Chondrocyte (in vitro differentiated cells): ENCODE measurements around the gene C1orf216. TPM values are rescaled to one million over a fixed set of nuclear protein-coding genes. Genes with fewer than 3 reads are reported as not detected.

Experiments used
- DNase-seq: peaks from one replicate; pipeline ENCODE4 v3.0.0; 2021; ENCODE audit warnings: mixed read lengths, low spot score
- H3K27ac Mint-ChIP-seq: one replicate; pipeline ENCODE4 v1.8.0; 2021; ENCODE audit warnings: mild to moderate bottlenecking, moderate library complexity, mixed read lengths; ENCODE audit not compliant: unreplicated experiment
- H3K27me3 Mint-ChIP-seq: 2 replicates; pipeline ENCODE4 v1.8.0; 2021; ENCODE audit warnings: low read depth, mixed read lengths
- H3K36me3 Mint-ChIP-seq: 2 replicates; pipeline ENCODE4 v1.8.0; 2021; ENCODE audit warnings: low read depth, mixed read lengths
- H3K4me1 Mint-ChIP-seq: 2 replicates; pipeline ENCODE4 v1.8.0; 2021; ENCODE audit warnings: low read depth, mild to moderate bottlenecking, mixed read lengths
- H3K4me3 Mint-ChIP-seq: one replicate; pipeline ENCODE4 v1.8.0; 2021; ENCODE audit warnings: mild to moderate bottlenecking, moderate library complexity, mixed read lengths; ENCODE audit not compliant: unreplicated experiment
- H3K9me3 Mint-ChIP-seq: 2 replicates; pipeline ENCODE4 v1.8.0; 2021; ENCODE audit warnings: low read depth, mixed read lengths
- long read RNA-seq: library from polyadenylated mRNA; stranded (forward); transcript quantifications from one replicate; pipeline ENCODE4 v2.0.0, GENCODE V29; 2021
- total RNA-seq: library from RNA; stranded (reverse); gene quantifications from 3 replicates; pipeline ENCODE4 v1.2.1, GENCODE V29; 2021
- TF ChIP-seq, protein P1 (sequence below): fragments of 200-600 bp; sonication (generic); IDR thresholded peaks from 2 replicates; pipeline ENCODE4 v1.5.0; 2021; ENCODE audit warnings: antibody characterized with exemption, mild to moderate bottlenecking, moderate library complexity

Gene C1orf216
- total RNA-seq = 23.2 to 26.1 TPM (median 24.8 TPM) in 3 replicates
- long read RNA-seq, transcript C1orf216-201 (2 exons, 3,218 nt) = major isoform, 40 of 45 reads
- long read RNA-seq, partial matches to known transcripts = 5 of 45 reads
- long read RNA-seq, other reads (novel, unspliced or antisense) = 0 of 45 reads

GRCh38 chr1:35718492-35719336 lies at the start of gene C1orf216:
Gene C1orf216 (minus strand): TSS chr1:35718884. CDS start chr1:35716321, 2,563 bp downstream.
- Mint-ChIP-seq H3K36me3 (peaks cover 10% of the 10 kb centered on the region), H3K9me3 (no peaks in the 10 kb centered on the region), H3K4me1 (peaks cover 41% of the 10 kb centered on the region), H3K4me3 (peak within 1 kb of the TSS; percentile 84), H3K27ac (peak within 1 kb of the TSS; percentile 96), H3K27me3 (no peaks in the 10 kb centered on the region)
- DNase-seq = no peak
- TF ChIP-seq, protein P1, sequence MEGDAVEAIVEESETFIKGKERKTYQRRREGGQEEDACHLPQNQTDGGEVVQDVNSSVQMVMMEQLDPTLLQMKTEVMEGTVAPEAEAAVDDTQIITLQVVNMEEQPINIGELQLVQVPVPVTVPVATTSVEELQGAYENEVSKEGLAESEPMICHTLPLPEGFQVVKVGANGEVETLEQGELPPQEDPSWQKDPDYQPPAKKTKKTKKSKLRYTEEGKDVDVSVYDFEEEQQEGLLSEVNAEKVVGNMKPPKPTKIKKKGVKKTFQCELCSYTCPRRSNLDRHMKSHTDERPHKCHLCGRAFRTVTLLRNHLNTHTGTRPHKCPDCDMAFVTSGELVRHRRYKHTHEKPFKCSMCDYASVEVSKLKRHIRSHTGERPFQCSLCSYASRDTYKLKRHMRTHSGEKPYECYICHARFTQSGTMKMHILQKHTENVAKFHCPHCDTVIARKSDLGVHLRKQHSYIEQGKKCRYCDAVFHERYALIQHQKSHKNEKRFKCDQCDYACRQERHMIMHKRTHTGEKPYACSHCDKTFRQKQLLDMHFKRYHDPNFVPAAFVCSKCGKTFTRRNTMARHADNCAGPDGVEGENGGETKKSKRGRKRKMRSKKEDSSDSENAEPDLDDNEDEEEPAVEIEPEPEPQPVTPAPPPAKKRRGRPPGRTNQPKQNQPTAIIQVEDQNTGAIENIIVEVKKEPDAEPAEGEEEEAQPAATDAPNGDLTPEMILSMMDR = no peak

DNA sequence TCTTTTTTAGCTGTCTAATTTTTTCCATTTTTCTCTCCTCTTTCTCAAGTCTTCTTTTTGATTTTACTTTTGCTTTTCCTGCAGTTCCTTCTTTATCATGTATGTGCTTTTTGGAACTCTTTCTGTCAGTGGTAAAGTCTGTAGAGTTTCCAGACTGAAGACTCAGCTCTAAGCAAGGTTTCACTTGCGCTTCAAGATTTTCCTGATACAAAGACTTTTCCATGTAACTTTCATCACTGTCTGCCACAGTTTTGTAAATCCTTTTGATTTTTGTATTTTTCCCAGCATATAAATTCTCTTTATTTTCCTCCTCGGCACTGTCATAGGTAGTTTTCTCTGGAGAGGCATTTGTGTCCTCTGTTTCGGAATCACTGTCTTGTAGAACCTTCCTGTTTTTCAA lies 45.6 kb upstream of the C1orf216 start:
- no peak overlapping the region for H3K4me3 Mint-ChIP-seq

DNA sequence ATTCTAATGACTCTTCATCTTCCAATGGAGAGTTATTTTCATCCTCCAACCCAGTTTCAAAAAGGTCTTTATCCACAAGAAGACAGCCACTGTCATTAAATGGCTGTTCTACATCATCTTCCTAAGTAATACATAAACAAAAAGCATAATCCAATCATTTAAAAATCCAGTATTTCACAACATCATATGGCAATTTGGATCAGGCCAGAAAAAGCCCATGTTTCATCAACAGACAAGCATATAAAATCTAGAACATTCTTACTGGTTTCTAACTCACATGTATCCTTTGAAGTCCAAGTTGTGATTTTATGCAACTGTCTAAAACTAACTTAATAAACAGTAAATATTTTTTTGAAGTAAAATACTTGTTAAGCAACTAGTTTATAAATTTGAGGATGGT lies 44.5 kb upstream of the C1orf216 start:
- TF ChIP-seq, protein P1 = no peak
- H3K36me3 Mint-ChIP-seq = peaks cover 3% of the 10 kb centered on the region
- H3K27ac Mint-ChIP-seq = no peak overlapping the region
- no peak overlapping the region for H3K4me3 Mint-ChIP-seq
- no peak for DNase-seq
- no peaks in the 10 kb centered on the region for H3K9me3 Mint-ChIP-seq
- H3K27me3 Mint-ChIP-seq = no peaks in the 10 kb centered on the region
- no peaks in the 10 kb centered on the region for H3K4me1 Mint-ChIP-seq

More for the DNA sequence above, 45.6 kb upstream of the C1orf216 start:
- Mint-ChIP-seq H3K4me1 (peaks cover 7% of the 10 kb centered on the region), H3K27ac (no peak overlapping the region), H3K9me3 (no peaks in the 10 kb centered on the region), H3K27me3 (no peaks in the 10 kb centered on the region), H3K36me3 (peaks cover 3% of the 10 kb centered on the region)
- TF ChIP-seq, protein P1 = no peak
- DNase-seq = no peak

- H3K27me3 Mint-ChIP-seq = no peaks in the 10 kb centered on the region
- DNase-seq = no peak
- TF ChIP-seq, protein P1 = no peak
- H3K36me3 Mint-ChIP-seq = peaks cover 3% of the 10 kb centered on the region
- no peaks in the 10 kb centered on the region for H3K4me1 Mint-ChIP-seq
- H3K9me3 Mint-ChIP-seq = no peaks in the 10 kb centered on the region
- no peak overlapping the region for H3K27ac Mint-ChIP-seq
- no peak overlapping the region for H3K4me3 Mint-ChIP-seq
These were observed 43.5 kb upstream of the C1orf216 start for GRCh38 chr1:35762141-35762540.

- Mint-ChIP-seq H3K4me1 (no peaks in the 10 kb centered on the region), H3K27me3 (no peaks in the 10 kb centered on the region), H3K9me3 (no peaks in the 10 kb centered on the region), H3K27ac (no peak overlapping the region), H3K36me3 (peaks cover 3% of the 10 kb centered on the region), H3K4me3 (no peak overlapping the region)
- TF ChIP-seq, protein P1 = no peak
- DNase-seq = no peak
These were observed 37.4 kb upstream of the C1orf216 start for GRCh38 chr1:35756064-35756463.
